ENCODE data around the gene ADGRG2.

DNA sequence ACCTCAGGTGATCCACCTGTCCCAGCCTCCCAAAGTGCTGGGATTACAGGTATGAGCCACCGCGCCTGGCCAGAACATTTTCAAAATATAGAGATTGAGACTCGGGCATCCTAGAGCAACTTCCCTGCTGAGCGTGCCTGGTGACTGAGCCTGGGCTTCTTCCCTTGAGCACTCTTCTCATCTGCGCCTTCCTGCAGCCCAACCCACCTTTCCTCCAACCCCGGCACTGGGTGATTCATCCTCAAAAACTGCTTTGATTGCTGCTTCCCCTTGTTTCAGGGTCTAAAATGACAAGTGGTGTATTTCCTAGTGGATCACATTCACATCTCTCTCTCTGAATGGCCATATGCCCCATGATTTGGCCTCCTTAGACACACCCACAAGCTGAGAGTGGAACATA is 176.1 kb downstream of the ADGRG2 start:
- TF ChIP-seq POLR2AphosphoS5 (IDR thresholded peaks at IDR 0.05; ENCODE audit: low read depth, low read length) (no peak), POLR2A (IDR thresholded peaks at IDR 0.05; ENCODE audit: low read depth, low read length) (no peak)
